PFSK-1 (cell line): ENCODE data around the gene ACACA.

Experiments
- POLR2AphosphoS5 ChIP-seq: IDR thresholded peaks from 2 replicates; pipeline ENCODE4 v1.6.1; 2012; ENCODE audit warnings: low read depth, mild to moderate bottlenecking, control low read depth, low read length, moderate library complexity
- SIN3A ChIP-seq: IDR thresholded peaks from 2 replicates; pipeline ENCODE4 v1.6.1; 2012; ENCODE audit warnings: mild to moderate bottlenecking, low read length, moderate library complexity, borderline replicate concordance; ENCODE audit not compliant: insufficient read depth
- TF ChIP-seq, protein P1 (sequence below), 2 experiments: IDR thresholded peaks; 2 replicates each; pipeline versions ENCODE4 v1.6.1 to v1.8.0; 2011 to 2012; ENCODE audit warnings: low read depth in 2 of 2, low read length in 2 of 2, control low read depth in 1 of 2, inconsistent platforms in 1 of 2, mild to moderate bottlenecking in 1 of 2, moderate library complexity in 1 of 2; ENCODE audit not compliant: insufficient read depth in 1 of 2

DNA sequence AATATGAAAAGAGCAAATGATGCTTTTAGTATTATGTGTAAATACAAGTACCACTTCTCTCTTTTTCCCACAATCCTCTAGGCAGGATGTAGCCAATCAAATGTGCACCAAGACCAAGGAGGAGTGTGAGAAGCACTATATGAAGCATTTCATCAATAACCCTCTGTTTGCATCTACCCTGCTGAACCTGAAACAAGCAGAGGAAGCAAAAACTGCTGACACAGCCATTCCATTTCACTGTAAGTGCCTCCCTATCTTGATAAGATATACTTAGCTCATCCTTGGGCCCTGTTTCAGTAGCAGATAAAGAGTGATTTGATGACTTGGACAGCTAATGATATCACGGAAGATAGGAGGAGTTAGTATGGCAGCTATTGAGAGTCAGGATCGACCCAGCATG lies 33.8 kb upstream of the ACACA start:
- TF ChIP-seq, protein P1, sequence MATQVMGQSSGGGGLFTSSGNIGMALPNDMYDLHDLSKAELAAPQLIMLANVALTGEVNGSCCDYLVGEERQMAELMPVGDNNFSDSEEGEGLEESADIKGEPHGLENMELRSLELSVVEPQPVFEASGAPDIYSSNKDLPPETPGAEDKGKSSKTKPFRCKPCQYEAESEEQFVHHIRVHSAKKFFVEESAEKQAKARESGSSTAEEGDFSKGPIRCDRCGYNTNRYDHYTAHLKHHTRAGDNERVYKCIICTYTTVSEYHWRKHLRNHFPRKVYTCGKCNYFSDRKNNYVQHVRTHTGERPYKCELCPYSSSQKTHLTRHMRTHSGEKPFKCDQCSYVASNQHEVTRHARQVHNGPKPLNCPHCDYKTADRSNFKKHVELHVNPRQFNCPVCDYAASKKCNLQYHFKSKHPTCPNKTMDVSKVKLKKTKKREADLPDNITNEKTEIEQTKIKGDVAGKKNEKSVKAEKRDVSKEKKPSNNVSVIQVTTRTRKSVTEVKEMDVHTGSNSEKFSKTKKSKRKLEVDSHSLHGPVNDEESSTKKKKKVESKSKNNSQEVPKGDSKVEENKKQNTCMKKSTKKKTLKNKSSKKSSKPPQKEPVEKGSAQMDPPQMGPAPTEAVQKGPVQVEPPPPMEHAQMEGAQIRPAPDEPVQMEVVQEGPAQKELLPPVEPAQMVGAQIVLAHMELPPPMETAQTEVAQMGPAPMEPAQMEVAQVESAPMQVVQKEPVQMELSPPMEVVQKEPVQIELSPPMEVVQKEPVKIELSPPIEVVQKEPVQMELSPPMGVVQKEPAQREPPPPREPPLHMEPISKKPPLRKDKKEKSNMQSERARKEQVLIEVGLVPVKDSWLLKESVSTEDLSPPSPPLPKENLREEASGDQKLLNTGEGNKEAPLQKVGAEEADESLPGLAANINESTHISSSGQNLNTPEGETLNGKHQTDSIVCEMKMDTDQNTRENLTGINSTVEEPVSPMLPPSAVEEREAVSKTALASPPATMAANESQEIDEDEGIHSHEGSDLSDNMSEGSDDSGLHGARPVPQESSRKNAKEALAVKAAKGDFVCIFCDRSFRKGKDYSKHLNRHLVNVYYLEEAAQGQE (IDR thresholded peaks at IDR 0.05; ENCODE audit: insufficient read depth in 1 of 2, low read depth in 2 of 2, low read length in 2 of 2), result no peak
- TF ChIP-seq POLR2AphosphoS5, result no peak
- TF ChIP-seq SIN3A, result no peak
